Measurements from ENCODE around the gene FGFR2.

Gene FGFR2

DNA sequence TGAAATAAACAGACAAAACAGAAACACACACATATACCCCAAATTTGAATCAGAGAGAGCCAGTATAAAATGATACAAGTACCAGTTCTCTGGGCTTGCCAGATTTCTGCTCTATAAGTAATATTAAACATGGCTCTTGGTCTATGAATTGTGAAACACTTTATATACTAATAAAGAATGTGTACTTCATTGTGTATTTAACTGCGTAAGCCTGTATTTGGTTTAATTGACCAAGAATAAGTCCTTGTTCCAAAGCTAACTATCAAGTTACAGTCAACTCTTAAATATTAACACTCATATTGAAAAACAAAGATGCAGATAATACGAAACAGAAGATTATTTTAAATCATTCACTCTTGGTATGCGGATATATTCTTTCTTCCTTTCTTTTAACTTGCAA lies 8.7 kb downstream of the FGFR2 start:
- TF ChIP-seq GATA3 (IDR thresholded peaks at IDR 0.05; ENCODE audit: low read depth, low read length) (no peak), GATA2 (IDR thresholded peaks at IDR 0.05; ENCODE audit: low read depth, low read length) (no peak)

GRCh38 chr10:121583857-121584256 lies 14.4 kb downstream of the FGFR2 start:
- TF ChIP-seq GATA3 (IDR thresholded peaks at IDR 0.05; ENCODE audit: low read depth, low read length) (no peak), GATA2 (IDR thresholded peaks at IDR 0.05; ENCODE audit: low read depth, low read length) (no peak)

DNA sequence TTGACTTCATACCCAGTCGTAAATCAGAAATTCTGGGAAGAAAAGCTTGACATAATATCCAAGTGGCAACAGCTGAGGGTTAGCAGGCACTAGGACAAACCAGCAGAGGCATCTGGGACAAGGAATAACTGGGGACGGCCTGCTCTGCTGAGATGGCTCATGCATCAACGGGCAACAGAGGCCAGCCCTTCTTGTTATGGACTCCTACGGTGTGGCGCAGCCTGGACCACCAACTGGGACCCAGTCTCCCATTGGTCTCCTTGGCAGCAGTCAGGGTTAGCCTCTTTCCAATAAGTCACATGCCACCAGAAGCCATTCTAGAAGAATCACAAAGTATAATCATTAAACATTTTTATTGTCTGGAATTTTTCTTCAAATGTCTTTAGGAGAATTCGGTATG lies 15.0 kb downstream of the FGFR2 start:
- no peak for TF ChIP-seq GATA2 (IDR thresholded peaks at IDR 0.05; ENCODE audit: low read depth, low read length)
- TF ChIP-seq GATA3 (IDR thresholded peaks at IDR 0.05; ENCODE audit: low read depth, low read length) = no peak

GRCh38 chr10:121580276-121581116 lies 17.7 kb downstream of the FGFR2 start:
- TF ChIP-seq GATA3 (IDR thresholded peaks at IDR 0.05; ENCODE audit: low read depth, low read length) (no peak), GATA2 (IDR thresholded peaks at IDR 0.05; ENCODE audit: low read depth, low read length) (no peak)

DNA sequence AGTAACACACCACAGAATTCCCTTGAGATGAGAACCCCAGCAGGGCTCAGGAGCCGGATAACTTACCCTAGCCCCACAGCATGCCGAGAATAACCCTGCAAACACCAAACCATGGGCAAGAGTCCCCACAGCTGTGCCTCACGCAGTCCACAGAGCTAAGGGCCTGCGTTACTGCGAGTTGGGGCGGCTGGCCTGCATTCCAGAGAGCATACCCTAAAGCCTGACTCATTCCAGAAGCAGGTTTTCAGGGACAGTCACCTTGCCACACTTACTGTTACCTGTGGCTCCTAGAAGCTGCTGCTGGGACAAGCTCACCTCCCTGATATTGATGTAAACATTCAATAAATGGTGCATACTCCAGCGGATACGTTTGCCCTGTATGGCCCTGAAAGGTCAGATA lies 18.6 kb downstream of the FGFR2 start:
- TF ChIP-seq GATA3 (IDR thresholded peaks at IDR 0.05; ENCODE audit: low read depth, low read length) (no peak), GATA2 (IDR thresholded peaks at IDR 0.05; ENCODE audit: low read depth, low read length) (no peak)

DNA sequence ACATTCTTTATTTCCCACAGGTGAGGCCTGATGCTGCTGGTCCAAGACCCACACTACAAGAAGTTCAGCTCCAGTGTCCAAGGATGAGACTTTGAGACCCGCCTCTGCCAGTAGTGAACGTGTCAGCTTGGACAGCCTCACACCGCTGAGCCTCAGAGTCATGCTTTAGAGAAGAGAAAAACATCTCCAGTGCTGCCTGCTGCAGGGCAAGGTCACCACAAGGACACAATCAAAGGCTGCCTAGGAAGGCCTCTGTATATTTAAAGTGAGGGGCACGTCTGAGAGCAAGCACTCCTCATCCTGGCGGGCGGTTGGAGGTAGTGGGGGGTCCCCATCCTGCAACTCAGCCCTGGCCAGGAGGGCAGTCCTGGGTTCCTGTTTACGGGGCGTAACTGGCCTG lies 19.3 kb downstream of the FGFR2 start:
- TF ChIP-seq GATA2 (IDR thresholded peaks at IDR 0.05; ENCODE audit: low read depth, low read length) = no peak
- no peak for TF ChIP-seq GATA3 (IDR thresholded peaks at IDR 0.05; ENCODE audit: low read depth, low read length)

DNA sequence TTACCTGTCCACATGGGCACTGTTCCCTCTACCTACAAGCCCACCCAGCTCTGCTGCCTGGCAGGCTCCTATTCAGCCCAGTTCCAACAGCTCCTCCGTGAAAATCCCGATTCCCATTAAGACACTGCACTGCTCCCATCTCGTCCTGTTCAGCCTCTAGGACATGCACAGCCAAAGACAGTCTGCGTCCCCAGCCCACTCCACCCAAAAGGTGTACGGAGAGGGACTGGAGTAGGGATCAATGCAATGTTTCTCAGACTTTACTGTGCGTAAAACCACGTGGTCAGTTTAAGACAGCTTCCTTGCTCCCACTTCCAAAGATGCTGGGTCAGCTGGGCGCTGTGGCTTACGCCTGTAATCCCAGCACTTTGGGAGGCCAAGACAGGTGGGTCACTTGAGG lies 19.9 kb downstream of the FGFR2 start:
- TF ChIP-seq GATA2 (IDR thresholded peaks at IDR 0.05; ENCODE audit: low read depth, low read length) (no peak), GATA3 (IDR thresholded peaks at IDR 0.05; ENCODE audit: low read depth, low read length) (no peak)

DNA sequence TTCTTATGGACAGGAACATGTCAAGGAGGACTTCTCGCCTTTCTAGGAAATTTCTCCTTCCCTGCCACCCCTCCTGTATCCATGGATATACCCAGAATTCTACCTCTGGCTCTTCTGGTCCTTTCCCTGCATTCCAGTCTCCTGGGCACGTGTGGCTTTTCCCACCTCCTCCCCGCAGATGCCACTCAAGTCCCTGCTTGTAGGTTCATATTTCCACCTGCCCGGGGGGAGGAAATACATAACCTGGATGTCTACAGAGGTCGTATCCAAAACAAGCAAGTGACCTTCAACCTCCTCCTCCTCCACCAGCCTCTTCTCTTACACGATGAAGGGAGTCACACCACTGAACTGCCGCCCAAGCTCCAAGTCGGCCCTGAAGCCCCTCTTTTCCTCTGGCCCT lies 20.7 kb downstream of the FGFR2 start:
- no peak for TF ChIP-seq GATA2 (IDR thresholded peaks at IDR 0.05; ENCODE audit: low read depth, low read length)

GRCh38 chr10:121576139-121576538 lies 22.1 kb downstream of the FGFR2 start:
- no peak for TF ChIP-seq GATA3 (IDR thresholded peaks at IDR 0.05; ENCODE audit: low read depth, low read length)
- no peak for TF ChIP-seq GATA2 (IDR thresholded peaks at IDR 0.05; ENCODE audit: low read depth, low read length)

DNA sequence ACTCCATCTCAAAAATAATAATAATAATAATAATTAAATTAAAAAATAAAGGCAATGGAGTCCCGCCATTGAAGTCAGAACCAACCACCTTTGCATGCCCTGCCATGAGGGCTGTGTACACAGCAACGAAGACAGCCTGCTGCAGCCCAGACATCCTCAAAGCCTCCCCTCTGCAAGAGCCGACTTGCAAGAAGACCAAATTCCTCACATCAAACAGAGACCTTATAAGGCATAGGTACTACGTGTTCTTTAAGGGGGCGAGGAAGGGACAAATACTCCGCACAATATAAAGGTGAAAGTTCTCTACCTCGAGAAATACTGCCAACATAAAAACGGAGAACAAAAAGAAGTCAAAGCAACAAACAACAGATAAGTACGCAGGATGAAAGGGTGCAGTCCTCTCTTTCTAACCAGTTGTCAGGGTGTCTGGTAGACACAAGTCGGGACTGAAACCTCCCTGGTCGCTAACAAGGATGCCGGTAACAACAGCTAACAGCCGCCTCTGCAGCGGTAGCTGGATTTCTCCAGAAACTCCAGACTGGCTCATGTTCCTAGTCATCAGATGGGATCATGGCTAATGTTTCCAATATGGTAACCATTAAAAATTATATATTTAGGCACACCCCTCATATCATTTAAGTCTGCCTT lies 23.6 kb downstream of the FGFR2 start:
- TF ChIP-seq GATA3 (IDR thresholded peaks at IDR 0.05; ENCODE audit: low read depth, low read length) (no peak), GATA2 (IDR thresholded peaks at IDR 0.05; ENCODE audit: low read depth, low read length) (no peak)

GRCh38 chr10:121573538-121573941 lies 24.7 kb downstream of the FGFR2 start:
- TF ChIP-seq GATA3 (IDR thresholded peaks at IDR 0.05; ENCODE audit: low read depth, low read length) = no peak
- TF ChIP-seq GATA2 (IDR thresholded peaks at IDR 0.05; ENCODE audit: low read depth, low read length) = no peak

GRCh38 chr10:121572859-121573537 lies 25.2 kb downstream of the FGFR2 start:
- TF ChIP-seq GATA2 (IDR thresholded peaks at IDR 0.05; ENCODE audit: low read depth, low read length) = no peak
- no peak for TF ChIP-seq GATA3 (IDR thresholded peaks at IDR 0.05; ENCODE audit: low read depth, low read length)

- no peak for TF ChIP-seq GATA2 (IDR thresholded peaks at IDR 0.05; ENCODE audit: low read depth, low read length)
- TF ChIP-seq GATA3 (IDR thresholded peaks at IDR 0.05; ENCODE audit: low read depth, low read length) = no peak
Measured at GRCh38 chr10:121570315-121570714, 27.9 kb downstream of the FGFR2 start.

- TF ChIP-seq GATA3 (IDR thresholded peaks at IDR 0.05; ENCODE audit: low read depth, low read length) (no peak), GATA2 (IDR thresholded peaks at IDR 0.05; ENCODE audit: low read depth, low read length) (no peak)
Measured at GRCh38 chr10:121568275-121568674, 30.0 kb downstream of the FGFR2 start.

- TF ChIP-seq GATA3 (IDR thresholded peaks at IDR 0.05; ENCODE audit: low read depth, low read length) = no peak
- TF ChIP-seq GATA2 (IDR thresholded peaks at IDR 0.05; ENCODE audit: low read depth, low read length) = no peak
Measured at GRCh38 chr10:121567569-121567968, 30.7 kb downstream of the FGFR2 start.
